ENCODE measurements around the gene EYS.

GRCh38 chr6:64155063-64155462 lies 1552.0 kb downstream of the EYS start:
- no peak for TF ChIP-seq POLR2A (IDR thresholded peaks at IDR 0.05)
- no peak for TF ChIP-seq CTCF (IDR thresholded peaks at IDR 0.05)
